H1 (cell line): ENCODE data around the gene TYRO3. TPM values are rescaled to one million over a fixed set of nuclear protein-coding genes. Genes with fewer than 3 reads are reported as not detected.

Source experiments
- BACH1 ChIP-seq: IDR thresholded peaks from 2 replicates; pipeline ENCODE4 v1.6.1; 2012; ENCODE audit warnings: low read length, improper control_type of control experiment
- CEBPB ChIP-seq: IDR thresholded peaks from 2 replicates; pipeline ENCODE4 v1.6.1; 2012; ENCODE audit warnings: low read depth, low read length
- CREB1 ChIP-seq: IDR thresholded peaks from 2 replicates; pipeline ENCODE4 v1.6.1; 2012; ENCODE audit warnings: inconsistent platforms
- EGR1 ChIP-seq: IDR thresholded peaks from 2 replicates; pipeline ENCODE4 v1.6.1; 2011; ENCODE audit warnings: low read depth, low read length, borderline replicate concordance
- FOSL1 ChIP-seq: IDR thresholded peaks from 2 replicates; pipeline ENCODE4 v1.6.1; 2011; ENCODE audit warnings: mild to moderate bottlenecking, low read depth, low read length, moderate library complexity; ENCODE audit not compliant: insufficient read depth
- HDAC6 ChIP-seq: IDR thresholded peaks from one replicate; pipeline ENCODE4 v1.7.1; 2012; ENCODE audit warnings: low read depth, mild to moderate bottlenecking, inconsistent platforms, low read length, moderate library complexity
- JUN ChIP-seq: IDR thresholded peaks from 2 replicates; pipeline ENCODE4 v1.6.1; 2011; ENCODE audit warnings: low read depth, mild to moderate bottlenecking, improper control_type of control experiment, low read length
- KDM1A ChIP-seq: fragments of 200-600, 300-600 bp; sonication (generic); IDR thresholded peaks from 2 replicates; pipeline ENCODE4 v1.7.1; 2016; ENCODE audit warnings: mild to moderate bottlenecking, low read length, borderline replicate concordance
- NANOG ChIP-seq: IDR thresholded peaks from 2 replicates; pipeline ENCODE4 v1.6.1; 2011; ENCODE audit warnings: low read length, low read depth, mild to moderate bottlenecking, inconsistent platforms; ENCODE audit not compliant: insufficient read depth, poor library complexity, severe bottlenecking
- RAD21 ChIP-seq, 2 experiments: IDR thresholded peaks in 1 of 2; conservative IDR thresholded peaks in 1 of 2; 2 replicates each; pipeline ENCODE4 v1.6.1; 2011; ENCODE audit warnings: low read depth in 2 of 2, low read length in 2 of 2, improper control_type of control experiment in 1 of 2, inconsistent platforms in 1 of 2, mild to moderate bottlenecking in 1 of 2, moderate library complexity in 1 of 2
- SP4 ChIP-seq: IDR thresholded peaks from 2 replicates; pipeline ENCODE4 v1.6.1; 2012; ENCODE audit warnings: low read length, inconsistent platforms
- USF2 ChIP-seq: IDR thresholded peaks from 2 replicates; pipeline ENCODE4 v1.6.1; 2011; ENCODE audit warnings: low read length, improper control_type of control experiment
- polyA plus RNA-seq, 7 experiments: library from polyadenylated mRNA; depleted of rRNA in 3 of 7; stranded (reverse) in 5 of 7; unstranded in 2 of 7; fragments of >200 nt in 5 of 7; fragments of 200-250 nt in 2 of 7; gene quantifications; 1 replicate in 5 of 7; 2 replicates in 1 of 7; 4 replicates in 1 of 7; pipeline versions ENCODE4 v1.2.1 to v1.2.3, GENCODE V29; 2011 to 2013; ENCODE audit warnings: missing spikeins in 2 of 7, mixed read lengths in 2 of 7
- total RNA-seq: library from RNA; stranded (reverse); fragmentation: NEBNext Ultra II Directional; extraction: Animal tissue kit (Norgen Biotek cat#: 25700); gene quantifications from 2 replicates; pipeline ENCODE4 v1.2.1, GENCODE V29; 2021
- TF ChIP-seq, protein P1 (sequence below): IDR thresholded peaks from 2 replicates; pipeline ENCODE4 v1.6.1; 2012; ENCODE audit warnings: low read length, inconsistent platforms
- TF ChIP-seq, protein P2 (sequence below): IDR thresholded peaks from 2 replicates; pipeline ENCODE4 v1.6.1; 2011; ENCODE audit warnings: low read depth, mild to moderate bottlenecking, low read length; ENCODE audit not compliant: insufficient read depth

Gene TYRO3
- total and polyA plus RNA-seq, 2 of the 8 experiments (the other 6 are each of a cell fraction or from before 2014, with no cell fraction given) = 82.7 to 98.8 TPM

GRCh38 chr15:41512512-41512939 lies 46.5 kb upstream of the TYRO3 start (continued):
- no peak for TF ChIP-seq USF2
- no peak for TF ChIP-seq CEBPB
- TF ChIP-seq SP4 = no peak
- TF ChIP-seq EGR1 = no peak
- no peak for TF ChIP-seq FOSL1
- TF ChIP-seq, protein P1, sequence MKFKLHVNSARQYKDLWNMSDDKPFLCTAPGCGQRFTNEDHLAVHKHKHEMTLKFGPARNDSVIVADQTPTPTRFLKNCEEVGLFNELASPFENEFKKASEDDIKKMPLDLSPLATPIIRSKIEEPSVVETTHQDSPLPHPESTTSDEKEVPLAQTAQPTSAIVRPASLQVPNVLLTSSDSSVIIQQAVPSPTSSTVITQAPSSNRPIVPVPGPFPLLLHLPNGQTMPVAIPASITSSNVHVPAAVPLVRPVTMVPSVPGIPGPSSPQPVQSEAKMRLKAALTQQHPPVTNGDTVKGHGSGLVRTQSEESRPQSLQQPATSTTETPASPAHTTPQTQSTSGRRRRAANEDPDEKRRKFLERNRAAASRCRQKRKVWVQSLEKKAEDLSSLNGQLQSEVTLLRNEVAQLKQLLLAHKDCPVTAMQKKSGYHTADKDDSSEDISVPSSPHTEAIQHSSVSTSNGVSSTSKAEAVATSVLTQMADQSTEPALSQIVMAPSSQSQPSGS = no peak
- no peak for TF ChIP-seq NANOG
- TF ChIP-seq KDM1A = no peak
- TF ChIP-seq BACH1 = no peak
- TF ChIP-seq JUN = no peak
- TF ChIP-seq HDAC6 = no peak
- TF ChIP-seq, protein P2, sequence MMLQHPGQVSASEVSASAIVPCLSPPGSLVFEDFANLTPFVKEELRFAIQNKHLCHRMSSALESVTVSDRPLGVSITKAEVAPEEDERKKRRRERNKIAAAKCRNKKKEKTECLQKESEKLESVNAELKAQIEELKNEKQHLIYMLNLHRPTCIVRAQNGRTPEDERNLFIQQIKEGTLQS = no peak
- TF ChIP-seq RAD21 (IDR thresholded peaks at IDR 0.05 in 1 of 2, conservative IDR thresholded peaks at IDR 0.05 in 1 of 2; ENCODE audit: low read depth in 2 of 2, low read length in 2 of 2) = no peak
- no peak for TF ChIP-seq CREB1
